GM12872 (cell line): ENCODE results near the gene CCDC158.

ENCODE experiments used
- TF ChIP-seq, protein P1 (sequence below): IDR thresholded peaks from 3 replicates; pipeline ENCODE4 v1.5.1; 2011; ENCODE audit warnings: low read depth, mild to moderate bottlenecking, low read length, moderate library complexity; ENCODE audit not compliant: insufficient read depth

CCDC158 gene

DNA sequence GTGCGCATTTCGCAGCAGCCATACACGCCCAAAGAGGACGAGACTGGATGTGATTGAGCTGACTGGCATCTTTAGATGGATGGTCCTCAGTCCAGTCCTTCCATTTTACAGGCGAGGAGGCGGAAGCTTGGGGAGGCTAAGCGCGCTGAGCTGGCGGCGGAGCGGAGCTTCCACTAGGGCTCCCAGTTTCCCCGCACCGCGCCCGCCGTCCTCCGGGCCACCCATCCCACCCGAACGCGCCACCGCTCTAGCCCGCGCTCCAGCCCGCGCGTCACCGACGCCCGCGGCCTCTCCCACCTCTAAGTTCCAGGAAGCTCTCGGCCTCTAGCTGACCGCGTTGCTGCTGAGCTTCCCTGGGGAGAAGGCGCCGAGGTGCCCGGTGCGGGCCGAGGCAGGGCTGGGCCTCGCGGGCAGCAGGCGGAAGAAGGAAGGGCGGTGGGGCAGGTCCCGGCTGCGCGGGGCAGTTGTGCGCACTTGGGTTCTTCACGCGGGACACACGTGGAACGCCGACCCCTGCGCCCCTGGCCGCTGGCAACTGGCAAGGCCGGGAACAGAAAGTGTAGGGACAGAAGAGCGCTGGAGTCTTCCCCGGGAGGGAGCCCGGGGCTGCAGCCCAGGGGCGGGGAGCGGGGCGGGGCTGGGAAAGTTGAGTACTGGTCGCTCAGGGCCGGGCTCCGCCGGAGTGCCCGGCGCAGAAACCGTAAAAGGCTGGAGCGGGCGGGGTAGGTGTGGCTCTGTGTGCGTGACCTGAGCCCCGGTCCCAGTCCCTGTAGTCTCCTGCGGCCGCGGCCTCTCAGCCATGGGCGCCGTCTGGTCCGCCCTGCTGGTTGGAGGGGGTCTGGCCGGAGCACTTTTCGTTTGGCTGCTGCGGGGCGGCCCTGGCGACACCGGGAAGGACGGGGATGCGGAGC lies 114.7 kb downstream of the CCDC158 start, which contains the start of gene STBD1:
STBD1 (plus strand) TSS at position 763 of the 911 bp plus-strand sequence; CDS start at position 800, 37 bp downstream.
- TF ChIP-seq, protein P1, sequence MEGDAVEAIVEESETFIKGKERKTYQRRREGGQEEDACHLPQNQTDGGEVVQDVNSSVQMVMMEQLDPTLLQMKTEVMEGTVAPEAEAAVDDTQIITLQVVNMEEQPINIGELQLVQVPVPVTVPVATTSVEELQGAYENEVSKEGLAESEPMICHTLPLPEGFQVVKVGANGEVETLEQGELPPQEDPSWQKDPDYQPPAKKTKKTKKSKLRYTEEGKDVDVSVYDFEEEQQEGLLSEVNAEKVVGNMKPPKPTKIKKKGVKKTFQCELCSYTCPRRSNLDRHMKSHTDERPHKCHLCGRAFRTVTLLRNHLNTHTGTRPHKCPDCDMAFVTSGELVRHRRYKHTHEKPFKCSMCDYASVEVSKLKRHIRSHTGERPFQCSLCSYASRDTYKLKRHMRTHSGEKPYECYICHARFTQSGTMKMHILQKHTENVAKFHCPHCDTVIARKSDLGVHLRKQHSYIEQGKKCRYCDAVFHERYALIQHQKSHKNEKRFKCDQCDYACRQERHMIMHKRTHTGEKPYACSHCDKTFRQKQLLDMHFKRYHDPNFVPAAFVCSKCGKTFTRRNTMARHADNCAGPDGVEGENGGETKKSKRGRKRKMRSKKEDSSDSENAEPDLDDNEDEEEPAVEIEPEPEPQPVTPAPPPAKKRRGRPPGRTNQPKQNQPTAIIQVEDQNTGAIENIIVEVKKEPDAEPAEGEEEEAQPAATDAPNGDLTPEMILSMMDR: no peak

DNA sequence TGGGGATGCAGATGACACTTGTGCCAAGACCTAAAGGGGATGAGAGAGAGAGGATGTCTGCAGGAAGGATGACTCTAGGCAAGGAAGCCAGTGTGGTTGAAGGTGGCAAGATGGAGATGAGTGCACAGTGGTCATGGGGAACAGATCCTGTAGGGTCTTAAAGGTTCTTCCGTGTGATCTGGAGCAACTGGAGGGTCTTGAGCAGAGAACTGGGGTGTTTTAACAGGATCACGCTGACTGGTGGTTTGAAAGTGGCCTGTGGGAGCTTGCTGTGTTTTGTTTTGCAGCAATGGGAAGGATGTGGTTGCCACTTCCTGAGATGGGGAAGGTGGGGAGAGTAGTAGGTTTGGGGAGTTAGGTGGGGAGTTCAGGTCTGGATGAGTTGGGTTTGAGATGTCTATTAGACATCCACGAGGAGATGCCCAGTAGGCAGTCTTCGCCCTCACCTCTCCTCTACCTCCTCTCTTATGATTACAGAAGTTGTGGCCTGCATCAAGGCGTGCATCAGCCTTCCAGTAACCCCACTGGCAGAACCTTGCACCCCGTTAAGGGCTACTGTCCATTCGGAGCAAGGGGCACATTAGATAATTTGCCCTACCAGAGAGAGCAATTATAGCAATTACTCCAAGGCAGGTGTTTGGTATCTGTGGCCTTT lies 115.8 kb downstream of the CCDC158 start:
- TF ChIP-seq, protein P1: no peak

DNA sequence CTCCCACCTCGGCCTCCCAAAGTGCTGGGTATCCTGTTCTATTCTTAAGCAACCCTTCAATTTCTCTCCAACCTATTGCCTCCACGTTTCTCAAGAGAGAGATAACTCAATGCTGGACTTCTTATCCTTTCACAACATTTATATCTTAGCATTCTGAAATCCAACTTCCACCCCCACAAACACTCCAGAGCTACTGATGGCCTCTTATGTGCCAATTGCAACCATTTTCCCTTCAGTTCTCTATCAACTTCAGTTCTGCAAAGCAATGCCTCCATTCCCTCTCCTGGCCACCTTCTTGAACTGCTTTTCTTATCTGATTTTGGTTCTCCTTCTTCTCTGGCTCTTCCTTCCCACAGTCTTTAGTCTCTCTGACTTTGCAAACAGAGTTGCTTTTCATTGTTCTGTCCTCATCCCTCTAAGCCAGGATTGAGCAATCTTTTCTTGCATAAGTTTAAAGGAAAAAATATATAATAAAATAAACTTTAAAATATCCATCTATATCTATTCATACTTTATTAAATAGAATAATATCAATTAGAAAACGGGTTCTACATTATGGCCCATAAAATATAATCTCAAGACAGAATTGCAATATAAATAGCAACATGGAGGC lies 118.0 kb downstream of the CCDC158 start:
- TF ChIP-seq, protein P1: no peak

DNA sequence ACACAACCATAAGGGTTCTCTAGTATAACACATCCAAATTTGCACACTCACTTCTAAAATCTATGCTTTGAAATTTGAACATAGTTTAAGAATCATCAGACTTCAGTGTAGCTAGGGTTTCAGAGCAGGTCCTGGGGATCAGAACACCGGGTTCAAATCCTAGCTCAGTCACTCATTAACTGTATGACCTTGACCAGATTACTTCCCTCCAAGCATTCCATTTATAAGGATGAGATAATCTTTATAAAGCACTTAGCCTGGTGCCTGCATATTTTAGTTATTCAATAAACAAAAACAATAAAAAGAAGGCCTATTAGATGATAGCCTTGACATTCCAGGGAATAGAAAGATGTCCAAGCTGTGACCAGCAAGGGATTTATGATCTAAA lies 119.2 kb downstream of the CCDC158 start:
- TF ChIP-seq, protein P1: no peak

DNA sequence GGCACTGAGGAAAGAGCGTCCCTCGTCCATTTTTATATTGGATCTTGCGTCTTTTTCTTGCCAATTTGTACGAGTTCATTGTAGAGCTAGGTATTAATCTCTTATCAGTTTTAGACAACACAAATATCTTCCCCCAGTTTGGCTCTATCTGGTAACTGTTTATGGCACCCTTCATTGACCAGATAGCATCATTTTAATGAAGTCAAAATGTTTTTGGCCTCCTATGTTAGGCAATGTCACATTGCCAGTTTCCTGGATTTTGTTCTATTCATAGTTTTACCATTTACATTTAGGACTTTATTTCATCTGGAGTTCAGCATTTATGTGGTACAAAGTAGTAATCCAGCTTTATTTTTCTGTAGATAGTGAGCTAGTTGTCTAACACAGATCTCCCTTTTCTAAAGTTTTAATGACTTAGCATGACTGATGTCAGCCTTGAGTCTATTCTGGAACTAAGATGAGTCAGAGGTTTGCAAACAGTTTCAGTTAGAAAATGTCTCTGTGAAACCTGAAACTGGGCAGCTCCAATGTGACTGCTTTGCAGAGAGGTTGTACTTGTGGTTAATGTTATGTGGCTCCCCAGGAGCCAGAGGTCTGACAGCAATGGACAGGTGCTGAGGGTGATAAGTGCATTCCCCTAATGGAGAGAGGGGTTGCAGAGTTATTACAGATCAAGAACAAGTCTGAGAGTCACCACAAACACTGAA lies 119.7 kb downstream of the CCDC158 start:
- TF ChIP-seq, protein P1: no peak

DNA sequence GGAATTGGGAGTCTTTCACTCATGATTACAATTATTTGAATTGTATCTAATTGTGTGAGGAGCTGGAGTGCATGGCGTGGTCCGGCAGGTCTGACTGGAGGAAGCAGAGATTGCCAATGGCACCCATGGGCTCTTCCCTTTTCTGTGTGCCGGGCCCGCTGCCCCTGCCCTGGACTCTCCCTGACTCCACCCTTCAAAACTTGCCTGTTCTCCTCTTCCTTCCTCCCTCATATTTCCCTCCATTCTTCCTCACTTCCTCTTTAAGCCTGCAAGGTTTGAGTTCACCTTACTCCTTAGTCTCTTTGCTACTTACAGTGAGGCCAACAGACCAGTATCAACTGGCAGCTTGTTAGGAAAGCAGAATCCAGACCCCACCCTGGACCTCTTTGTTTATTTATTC lies 120.9 kb downstream of the CCDC158 start:
- TF ChIP-seq, protein P1: no peak
